HG03378 (cell line): ENCODE data around the gene USPL1.
A peak's percentile ranks its signal among the peaks of the same experiment; 100 is the strongest.

Experiments
- ATAC-seq: cut with Tn5 transposase; IDR thresholded peaks from one replicate; pipeline ENCODE4 v1.9.1; 2021; ENCODE audit warnings: mild to moderate bottlenecking, moderate library complexity; ENCODE audit not compliant: unreplicated experiment

Gene USPL1

DNA sequence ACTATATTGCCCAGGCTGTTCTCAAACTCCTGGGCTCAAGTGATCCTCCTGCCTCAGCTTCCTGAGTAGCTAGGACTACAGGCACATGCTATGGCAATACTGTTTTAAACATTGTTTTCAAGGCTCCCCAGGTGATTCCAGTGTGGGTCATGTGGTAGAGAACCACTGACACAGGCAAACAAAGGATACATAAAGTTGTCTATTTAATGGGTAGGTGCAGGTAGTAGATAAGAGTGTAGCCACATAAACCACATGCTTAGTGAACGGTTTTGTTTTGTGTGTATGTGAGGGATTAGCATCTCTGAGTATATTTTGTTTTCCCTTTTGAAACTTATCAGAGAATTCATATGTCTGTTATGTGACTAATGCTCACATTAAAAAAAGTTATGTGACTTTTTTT lies 36.7 kb downstream of the USPL1 start:
- ATAC-seq: peak; percentile 66

DNA sequence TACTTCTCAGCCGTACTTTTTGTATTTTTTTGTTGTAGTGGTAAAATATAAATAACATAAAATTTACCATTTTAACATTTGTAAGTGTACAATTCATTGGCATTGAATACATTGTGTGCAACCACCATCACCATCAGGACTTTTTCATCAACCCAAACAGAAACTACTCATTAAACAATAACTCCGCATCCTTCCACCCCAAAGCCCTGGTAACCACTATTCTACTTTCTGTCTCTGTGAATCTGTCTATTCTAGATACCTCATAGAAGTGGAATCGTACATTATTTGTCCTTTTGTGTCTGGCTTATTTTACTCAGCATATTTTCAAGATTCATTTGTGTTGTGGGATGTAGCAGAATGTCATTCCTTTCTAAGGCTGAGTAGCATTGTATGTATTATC lies 38.5 kb downstream of the USPL1 start:
- no peak for ATAC-seq

DNA sequence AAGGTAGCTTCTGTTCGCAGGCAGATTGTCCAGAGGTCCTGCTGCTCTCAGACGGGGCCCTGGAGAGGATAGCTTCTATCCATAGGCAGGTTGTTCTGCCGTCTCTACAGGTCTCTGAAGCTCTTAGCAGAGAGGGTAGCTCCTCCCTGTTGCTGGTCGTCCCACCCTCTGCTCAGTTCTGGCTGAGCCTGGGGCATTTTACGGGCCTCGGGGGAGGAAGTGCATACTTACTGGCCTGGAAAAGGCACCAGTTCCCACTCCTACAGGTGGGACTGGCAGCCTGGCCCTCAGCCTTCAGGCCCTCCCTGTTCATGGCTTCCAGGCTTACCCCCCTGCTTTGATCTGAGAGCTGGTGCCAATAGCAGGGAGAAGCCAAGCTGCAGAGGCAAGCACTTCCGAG lies 42.3 kb downstream of the USPL1 start:
- ATAC-seq: no peak

DNA sequence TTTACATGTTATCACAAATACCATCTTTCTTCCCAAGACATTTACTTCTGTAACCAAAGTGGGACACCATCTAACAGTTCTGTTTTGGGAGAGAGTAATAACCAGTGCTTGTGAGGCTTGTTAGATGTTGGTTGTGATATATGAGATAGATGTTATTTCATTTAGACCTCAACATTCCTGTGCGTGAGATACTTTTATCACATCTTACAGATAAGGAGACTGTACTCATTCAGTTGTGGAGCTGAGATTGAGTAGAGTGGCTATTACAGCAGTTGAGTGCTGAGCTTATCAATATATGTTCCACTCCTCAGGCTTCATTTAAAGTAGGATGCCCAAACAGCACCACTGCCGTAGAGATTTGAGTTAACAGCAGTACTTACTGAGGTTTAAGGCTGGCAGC lies 43.1 kb downstream of the USPL1 start:
- ATAC-seq: no peak

DNA sequence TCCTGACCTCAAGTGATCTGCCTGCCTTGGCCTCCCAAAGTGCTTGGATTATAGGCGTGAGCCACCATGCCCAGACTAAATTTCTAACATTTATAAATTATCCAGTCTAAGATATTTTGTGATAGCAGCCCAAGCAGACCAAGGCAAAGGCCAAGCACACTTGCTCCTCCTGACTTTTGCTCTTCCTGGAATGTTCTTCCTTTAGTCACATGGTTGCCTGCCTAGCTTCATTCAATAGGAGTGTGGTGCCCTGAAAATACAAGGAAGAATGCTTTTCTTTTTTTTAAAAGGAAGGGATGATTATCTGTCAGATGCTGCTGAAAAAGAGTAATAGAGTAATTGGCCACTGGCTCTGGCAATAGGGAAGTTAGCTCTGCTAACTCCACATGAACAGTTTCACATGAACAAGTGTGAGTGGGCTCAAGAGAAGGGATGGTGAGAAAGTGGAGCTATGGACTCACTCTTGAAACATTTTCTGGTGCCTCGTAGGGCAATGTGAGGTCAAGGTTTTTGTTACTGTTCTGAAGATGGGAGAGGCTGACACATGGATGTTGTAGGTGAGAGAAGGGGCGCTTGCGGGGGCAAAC lies 47.1 kb downstream of the USPL1 start:
- ATAC-seq: no peak

DNA sequence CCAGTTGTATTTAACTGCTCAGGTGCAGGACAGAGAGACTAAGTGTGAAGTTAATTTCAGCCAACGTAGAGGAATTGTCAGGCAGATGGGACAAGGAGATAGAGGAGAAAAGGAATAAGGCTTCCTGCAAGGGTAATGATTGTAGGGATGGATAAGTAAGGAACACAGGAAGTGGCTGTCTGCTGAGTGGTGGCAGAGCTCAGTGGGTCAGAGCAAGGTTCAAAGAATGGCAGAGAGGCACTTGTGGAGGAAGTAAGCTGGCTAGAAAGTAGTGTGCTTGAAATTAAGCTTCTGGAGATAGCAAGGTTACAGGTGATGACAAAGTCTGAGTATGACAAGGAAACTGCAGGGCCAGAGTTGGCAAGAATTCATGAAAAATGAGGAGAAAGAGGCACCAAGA lies 47.9 kb downstream of the USPL1 start:
- ATAC-seq: no peak

DNA sequence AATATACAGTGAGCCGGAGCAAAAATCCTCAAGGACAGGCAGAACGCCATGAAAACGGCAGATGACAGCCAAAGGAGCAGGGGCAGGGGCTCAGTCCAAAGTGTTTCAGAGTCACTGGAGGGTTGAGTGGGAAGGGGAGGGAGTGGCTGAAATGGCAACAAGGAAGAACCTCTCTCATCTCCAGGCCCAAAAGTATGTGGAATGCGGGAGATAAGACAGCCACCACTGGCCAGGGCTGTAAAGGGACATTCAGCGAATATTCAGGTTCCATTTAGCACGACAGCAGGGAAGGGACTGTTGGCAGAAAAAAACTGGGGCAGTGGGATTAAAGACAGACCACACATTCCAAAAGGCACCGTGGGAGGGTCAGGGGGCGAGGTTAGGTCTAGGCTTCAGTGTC lies 48.4 kb downstream of the USPL1 start:
- ATAC-seq: no peak

DNA sequence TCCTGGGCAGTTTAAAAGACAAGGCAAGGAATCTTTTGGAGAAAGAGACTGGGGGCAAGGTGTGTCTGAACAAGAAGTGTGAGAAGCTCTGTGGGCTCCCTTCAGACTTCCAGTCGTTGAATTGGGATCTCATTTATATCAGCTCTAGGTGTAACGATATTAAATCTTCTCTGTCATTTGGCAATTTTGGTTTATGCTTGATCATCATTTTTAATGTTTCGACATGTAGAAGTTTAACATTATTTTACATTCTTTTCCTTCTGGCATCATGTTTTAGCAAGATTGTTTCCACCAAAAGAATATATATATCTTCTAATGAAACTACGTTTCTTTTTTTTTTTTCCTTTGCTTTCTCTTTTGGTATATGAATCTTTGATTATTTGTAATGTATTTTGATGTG lies 49.3 kb downstream of the USPL1 start:
- no peak for ATAC-seq

DNA sequence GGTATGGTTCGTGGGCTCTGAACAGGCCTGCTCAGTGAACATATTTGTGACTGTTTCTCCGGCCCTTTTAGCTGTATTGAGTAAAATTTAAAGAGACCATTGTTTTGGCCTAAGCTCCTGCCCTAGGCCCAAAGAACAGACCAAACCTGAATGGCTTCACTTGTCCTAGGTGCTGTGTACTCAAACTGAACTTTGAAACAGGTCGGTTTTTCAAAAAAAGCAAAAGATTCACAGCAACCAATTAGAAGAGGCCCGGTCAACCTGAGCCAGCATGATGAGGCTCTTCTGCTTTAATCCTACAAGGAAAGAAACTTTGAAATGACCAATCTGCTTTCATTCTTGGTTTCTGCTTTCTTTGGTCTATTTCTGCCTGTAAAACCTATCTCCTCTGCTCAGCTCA lies 50.6 kb downstream of the USPL1 start:
- no peak for ATAC-seq

DNA sequence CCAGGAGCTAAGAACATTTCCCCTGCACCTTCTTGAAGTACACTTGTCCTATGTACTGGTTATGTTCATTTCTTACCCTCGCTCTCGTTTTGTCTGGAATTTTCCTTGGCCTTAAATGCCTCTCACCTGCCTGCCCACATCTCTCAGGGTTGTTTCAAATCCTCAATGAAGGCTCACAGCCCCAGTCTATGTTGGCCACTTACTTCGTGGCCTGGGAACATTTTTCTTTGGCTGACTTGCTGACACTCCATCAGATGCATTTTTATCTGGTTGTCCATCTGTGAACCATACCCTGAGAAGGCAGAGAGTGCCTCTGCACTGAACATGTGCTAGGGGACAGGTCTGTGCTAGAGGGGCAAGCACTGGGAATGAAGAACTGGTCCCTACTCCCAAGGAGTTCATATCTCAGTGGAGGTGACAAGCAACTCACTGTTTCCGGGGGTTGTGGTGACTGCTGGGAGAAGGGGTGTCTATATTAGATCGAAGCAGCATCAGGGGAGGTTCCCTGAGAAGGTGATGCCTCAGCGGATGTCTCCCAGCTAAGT lies 53.6 kb downstream of the USPL1 start:
- no peak for ATAC-seq

DNA sequence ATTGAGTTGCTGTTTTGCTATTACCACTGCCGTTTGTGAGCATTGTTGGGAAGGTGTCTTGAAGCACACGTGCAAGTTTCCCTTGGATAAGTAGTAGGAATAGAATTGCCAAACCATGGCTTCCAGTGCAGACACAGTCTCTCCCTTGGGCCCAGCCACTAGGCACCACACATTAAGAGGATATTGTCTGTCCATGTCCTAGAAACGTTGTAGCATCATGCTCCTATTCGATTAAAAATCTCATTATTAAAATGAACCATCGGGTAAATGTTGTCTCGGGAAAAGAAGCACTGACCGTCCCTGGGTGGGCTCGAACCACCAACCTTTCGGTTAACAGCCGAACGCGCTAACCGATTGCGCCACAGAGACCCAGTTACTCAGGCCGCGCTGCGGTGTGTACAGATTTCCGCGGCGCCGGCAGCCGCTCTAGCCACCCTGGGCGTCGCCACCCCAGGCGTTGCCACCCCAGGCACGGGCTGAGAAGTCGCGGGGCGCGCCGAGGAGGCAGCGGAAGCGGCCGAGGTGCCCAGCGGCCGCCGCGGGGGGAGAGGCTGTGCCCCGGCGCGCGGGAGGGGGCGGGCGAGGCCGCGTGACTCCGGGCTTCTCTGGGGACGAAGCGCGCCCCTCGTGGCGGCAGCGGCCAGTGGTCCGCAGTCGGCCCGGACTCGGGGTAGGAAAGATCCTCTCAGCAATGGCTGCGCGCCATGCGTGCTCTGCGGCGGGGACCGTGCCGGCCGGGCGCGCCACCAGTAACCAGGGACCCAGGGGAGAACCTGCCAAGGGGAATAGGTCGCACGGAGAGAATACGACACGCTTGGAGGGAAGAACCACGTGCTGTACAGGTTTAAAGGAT lies 56.2 kb downstream of the USPL1 start:
- peak; percentile 79 for ATAC-seq

DNA sequence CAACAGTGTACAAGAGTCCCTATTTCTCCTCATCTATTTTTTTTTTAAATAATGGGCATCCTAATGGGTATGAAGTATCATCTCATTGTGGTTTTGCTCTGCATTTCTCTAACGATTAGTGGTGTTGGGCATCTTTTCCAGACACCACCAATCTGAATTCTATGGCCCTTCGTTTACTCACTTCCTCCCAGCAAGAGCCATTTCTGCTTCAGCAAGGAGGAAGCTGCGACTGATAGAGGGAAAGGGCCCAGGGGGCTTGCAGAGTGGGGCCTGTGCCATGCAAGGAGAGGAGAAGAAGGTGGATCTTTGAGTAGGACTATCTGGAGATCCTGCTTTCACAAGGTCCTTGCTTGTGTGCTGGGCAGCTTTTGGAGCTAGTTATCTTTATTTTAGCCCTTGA lies 58.0 kb downstream of the USPL1 start:
- no peak for ATAC-seq

DNA sequence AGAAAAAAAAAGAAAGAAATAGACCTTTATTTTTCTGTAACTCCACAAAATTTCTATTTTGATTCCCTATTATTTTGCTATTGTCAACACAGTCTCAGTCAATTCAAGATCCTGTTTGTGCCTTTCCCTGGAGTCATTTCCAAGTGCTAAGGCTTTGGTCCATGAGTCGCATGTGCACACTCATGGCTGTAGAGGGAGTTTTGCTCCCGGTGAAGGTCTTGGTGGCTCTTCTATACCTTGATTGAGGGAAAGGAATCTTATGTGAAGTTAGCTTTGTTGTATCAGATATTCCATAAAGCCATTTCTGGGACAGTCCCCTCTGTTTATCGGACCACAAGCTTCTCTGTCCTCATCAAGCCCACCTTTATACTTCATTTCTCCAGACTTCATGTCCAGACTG lies 59.0 kb downstream of the USPL1 start:
- no peak for ATAC-seq

DNA sequence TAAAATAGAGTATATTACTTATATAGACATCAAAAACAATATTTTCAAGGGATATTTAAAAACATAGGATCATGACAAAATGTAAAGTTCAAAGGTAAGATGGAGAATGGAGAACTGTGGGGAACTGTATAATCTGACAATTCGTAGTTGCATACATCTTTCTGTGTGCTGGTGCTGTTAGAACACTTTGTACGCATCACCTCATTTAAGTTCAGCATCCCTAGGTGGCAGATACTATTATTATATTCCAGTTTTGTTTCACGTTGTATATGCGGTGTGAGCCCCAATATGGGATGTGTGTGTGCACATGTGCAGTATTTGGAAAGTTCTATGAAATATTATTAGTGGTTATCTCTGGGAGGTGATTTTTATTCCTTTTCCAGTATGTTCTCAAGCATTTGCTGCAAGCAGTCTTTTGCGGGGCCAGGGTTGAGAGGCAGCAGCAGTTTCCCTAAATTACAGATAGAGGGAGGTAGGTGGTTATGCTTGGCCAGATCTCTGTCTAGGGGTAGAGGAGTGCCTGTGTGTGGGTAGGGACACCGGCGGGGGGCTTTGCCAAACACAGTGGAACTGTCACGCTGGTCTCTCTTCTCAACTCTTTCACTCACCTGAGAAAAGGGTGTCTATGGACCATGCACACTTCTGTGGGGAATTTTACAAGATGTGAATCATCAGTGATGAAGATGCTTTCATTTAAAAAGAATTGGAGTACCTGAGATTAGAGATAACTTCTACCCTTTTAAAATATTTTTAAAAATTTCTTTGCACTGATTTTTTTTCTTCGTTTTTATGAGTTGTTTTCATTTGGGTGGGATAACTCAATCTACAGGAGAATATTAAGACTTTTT lies 62.0 kb downstream of the USPL1 start:
- peak; percentile 78 for ATAC-seq

DNA sequence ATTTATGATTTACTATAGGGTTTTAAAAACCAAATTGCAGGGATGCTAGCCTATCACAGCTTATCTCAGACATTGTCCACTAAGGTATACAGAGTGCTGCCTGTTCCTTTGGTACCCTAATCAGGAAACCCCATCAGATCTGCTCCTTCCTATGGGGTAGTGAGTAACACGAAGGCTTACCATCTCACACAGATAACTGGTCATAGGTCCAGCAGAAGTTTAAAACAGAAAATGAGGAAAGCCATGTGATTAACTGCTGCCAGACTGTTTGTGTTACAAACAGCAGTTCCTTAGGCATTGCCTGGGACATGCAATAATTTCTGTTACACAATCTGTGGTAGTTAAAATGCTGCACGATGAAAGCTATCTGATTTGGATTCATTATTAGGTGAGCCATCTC lies 64.1 kb downstream of the USPL1 start:
- no peak for ATAC-seq

DNA sequence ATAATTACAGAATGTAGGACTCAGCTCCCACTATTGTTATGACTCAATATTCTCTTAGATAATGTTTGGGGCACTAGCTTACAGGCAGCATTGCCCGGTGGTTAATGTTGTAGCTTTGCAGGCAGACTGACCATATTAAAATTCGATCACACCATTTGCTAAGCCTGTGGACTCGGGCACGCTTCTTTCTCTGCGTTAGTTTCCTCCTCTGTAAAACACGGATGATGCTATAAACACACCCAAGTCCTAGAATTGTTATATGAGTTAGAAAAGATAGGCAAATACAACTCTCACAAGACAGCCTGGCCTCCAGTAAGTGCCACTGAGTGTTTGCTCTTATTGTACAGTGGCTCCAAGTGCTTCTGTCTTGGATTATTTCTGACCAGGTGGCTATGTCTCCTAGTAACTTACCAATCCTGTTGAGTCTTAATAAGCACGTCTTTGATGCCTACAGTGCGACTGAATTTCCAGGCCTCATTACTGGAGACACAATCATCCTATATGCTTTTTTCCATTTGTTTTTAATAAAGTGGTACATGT lies 67.7 kb downstream of the USPL1 start:
- no peak for ATAC-seq

DNA sequence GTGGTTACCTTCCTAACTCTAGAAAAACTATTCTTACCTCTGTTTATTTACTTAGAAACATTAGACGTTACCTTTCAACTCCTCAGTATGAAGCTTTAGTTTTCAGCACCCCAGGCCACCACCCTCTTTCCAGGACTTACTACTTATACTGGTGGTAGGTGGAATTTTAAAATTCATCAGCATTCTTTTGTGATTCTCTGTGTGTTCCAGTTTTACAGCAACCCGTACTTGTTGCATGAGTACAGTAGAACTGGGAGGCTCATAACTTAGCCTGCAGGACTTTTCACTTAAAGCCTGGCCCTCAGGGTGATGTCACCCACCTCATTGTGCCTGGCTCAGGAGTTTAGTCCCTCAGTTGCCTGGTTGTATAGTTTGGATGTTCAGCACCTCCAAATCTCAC lies 68.3 kb downstream of the USPL1 start:
- ATAC-seq: no peak

DNA sequence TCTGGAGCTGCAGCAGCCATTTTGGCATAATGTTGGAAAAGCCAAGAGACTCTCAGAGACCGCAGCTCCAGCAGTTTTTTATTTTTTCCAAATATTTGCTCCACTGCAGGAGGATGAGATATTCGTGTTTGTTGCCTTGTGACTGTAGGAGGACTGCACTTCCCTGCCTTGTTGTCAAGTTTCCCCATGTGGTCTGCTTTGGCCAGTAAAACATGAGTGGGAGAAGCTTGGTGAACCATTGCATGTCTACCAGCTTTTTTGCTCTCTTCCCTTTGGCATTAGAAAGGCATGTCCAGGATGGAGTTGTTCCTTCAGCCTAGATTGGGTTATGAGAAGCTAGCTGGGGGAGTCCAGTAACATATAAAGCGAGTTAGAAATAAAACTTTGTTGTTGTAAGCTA lies 69.9 kb downstream of the USPL1 start:
- no peak for ATAC-seq

DNA sequence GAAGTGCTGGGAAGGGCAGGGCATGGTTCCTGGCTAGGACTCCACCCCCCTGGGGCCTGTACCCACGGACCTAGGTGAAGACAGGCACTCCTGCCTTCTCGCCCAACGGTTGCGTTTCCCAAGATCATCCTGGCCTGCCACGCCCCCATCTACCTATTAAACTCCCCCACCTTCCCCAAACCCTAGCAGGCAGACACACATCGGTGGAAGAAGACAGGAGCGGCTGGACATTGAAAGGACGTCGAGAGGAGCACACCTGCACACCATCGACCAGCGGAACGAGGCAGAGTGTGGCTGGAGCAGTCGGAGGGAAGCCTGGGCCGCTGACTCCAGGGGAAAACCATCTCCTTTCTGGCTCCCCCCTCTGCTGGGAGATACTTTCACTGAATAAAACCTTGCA lies 72.0 kb downstream of the USPL1 start:
- no peak for ATAC-seq

DNA sequence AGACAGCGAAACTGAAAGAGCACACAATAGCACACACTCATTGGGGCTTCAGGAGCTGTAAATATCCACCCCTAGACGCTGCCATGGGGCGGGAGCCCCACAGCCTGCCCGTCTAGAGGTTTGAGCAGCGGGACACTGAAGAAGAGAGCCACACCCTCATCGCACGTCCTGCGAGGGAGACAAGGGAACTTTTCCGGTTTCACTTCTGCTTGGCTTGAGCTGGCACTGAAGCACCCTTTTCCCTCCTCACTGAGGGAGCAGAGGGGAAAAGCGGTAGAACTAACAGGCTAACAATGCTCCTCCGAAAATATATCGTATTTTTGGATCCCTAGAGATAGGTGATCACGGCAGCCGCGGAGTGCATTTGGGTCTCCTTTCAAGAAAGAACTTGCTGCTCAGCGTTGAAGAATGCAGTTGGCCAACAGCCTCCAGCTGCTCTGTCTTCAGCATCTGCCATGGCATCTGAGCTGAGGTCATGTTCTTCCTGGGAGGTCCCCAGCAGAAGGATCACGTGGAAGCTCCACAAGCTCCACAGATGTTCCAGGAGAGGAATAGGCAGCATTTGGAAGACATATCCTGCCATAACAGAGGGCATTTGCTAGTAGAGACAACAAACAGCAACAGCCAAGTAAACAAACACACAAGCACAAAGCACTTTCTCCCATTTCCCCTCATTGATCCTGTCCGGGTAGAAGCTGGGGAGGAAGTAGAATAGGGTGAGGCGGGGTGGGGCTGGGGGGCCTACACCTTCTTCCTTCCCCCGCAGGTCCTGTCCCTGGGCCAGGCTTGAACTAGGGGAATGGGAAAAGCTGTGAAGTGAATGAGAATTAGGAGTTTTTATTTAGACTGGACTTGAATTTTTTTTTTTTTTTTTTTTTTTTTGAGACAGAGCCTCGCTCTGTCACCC lies 72.8 kb downstream of the USPL1 start:
- ATAC-seq: peak; percentile 80
